ENCODE measurements around the gene COL8A1. TPM values are rescaled to one million over a fixed set of nuclear protein-coding genes. Genes with fewer than 3 reads are reported as not detected.

COL8A1 gene
- total and polyA plus RNA-seq, 9 of the 15 experiments (the other 6 are each of a cell fraction or from before 2014, with no cell fraction given) = 0.07 TPM; not detected in 8

- no peak for TF ChIP-seq NEUROD1 (IDR thresholded peaks at IDR 0.05; ENCODE audit: borderline replicate concordance, low read depth, low read length, partially characterized antibody)
- peak; percentile 50; the same call in 1 of the 2 replicates for TF ChIP-seq NCOR1 (IDR thresholded peaks at IDR 0.05)
- no peak for TF ChIP-seq SP1 (CRISPR knock-in tag; IDR thresholded peaks at IDR 0.05)
- TF ChIP-seq FOS (IDR thresholded peaks at IDR 0.05; ENCODE audit: extremely low read depth, insufficient read length) = no peak
- TF ChIP-seq USF2 (CRISPR knock-in tag; IDR thresholded peaks at IDR 0.05) = no peak
- no peak for TF ChIP-seq STAT5B (CRISPR knock-in tag; IDR thresholded peaks at IDR 0.05)
- peak; percentile 65 for TF ChIP-seq MTA2 (IDR thresholded peaks at IDR 0.05; ENCODE audit: low read depth)
- no peak for TF ChIP-seq ELF4 (CRISPR knock-in tag; IDR thresholded peaks at IDR 0.05)
- TF ChIP-seq MTF1 (CRISPR knock-in tag; IDR thresholded peaks at IDR 0.05; ENCODE audit: borderline replicate concordance) = no peak
- TF ChIP-seq TSHZ1 (CRISPR knock-in tag; IDR thresholded peaks at IDR 0.05) = no peak
- no peak for TF ChIP-seq BCOR (IDR thresholded peaks at IDR 0.05)
- peak; percentile 96 for TF ChIP-seq FOSL1 (tag; conservative IDR thresholded peaks at IDR 0.05)
- TF ChIP-seq MAX (CRISPR knock-in tag; IDR thresholded peaks at IDR 0.05) = no peak
- TF ChIP-seq EHMT2 (IDR thresholded peaks at IDR 0.05) = no peak
- TF ChIP-seq YBX1 (IDR thresholded peaks at IDR 0.05) = no peak
- TF ChIP-seq ZNF121 (CRISPR knock-in tag; conservative IDR thresholded peaks at IDR 0.05) = no peak
- TF ChIP-seq TBL1XR1 (IDR thresholded peaks at IDR 0.05; ENCODE audit: low read length in 2 of 2) = no peak
- no peak for TF ChIP-seq ZBTB5 (IDR thresholded peaks at IDR 0.05)
- TF ChIP-seq ZFP91 (CRISPR knock-in tag; IDR thresholded peaks at IDR 0.05) = no peak
- TF ChIP-seq THRAP3 (IDR thresholded peaks at IDR 0.05; ENCODE audit: borderline replicate concordance) = no peak
- TF ChIP-seq MAFF (IDR thresholded peaks at IDR 0.05; ENCODE audit: low read length) = no peak
- no peak for TF ChIP-seq SNRNP70 (optimal IDR thresholded peaks at IDR 0.05; ENCODE audit: low read depth, low read length)
Measured at GRCh38 chr3:99825004-99825640, 186.7 kb downstream of the COL8A1 start (continued).
